GM21723 (cell line): ENCODE results near the gene CASQ1.

Experiments used
- ATAC-seq: cut with Tn5 transposase; IDR thresholded peaks from one replicate; pipeline ENCODE4 v1.9.1; 2021; ENCODE audit warnings: mild to moderate bottlenecking, moderate library complexity; ENCODE audit not compliant: unreplicated experiment

CASQ1 gene

GRCh38 chr1:160204526-160205241 is 14.3 kb downstream of the CASQ1 start:
- ATAC-seq, result peak; percentile 62

GRCh38 chr1:160205242-160206035 is 15.1 kb downstream of the CASQ1 start, which contains the start of gene PEA15:
Gene PEA15 (plus strand): TSS chr1:160205384. CDS start chr1:160211545, 6,161 bp downstream.
- peak; percentile 57 for ATAC-seq

DNA sequence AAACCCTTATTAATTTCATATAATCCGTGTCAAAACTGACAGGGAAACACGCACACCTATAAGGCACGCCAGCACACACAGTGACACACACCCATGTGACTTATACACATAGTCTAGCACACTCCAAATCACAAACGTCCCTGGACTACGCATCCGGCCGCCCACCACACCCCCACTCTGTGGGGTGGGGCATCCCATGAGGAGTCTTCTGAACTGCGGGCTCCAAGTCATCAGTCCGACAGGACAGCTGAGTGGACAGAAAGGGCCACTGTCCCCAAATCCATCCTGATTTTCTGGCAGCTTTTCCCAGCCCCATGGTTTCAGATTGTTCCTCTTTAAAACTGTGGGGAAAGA is 15.6 kb downstream of the CASQ1 start:
- peak; percentile 46 for ATAC-seq

DNA sequence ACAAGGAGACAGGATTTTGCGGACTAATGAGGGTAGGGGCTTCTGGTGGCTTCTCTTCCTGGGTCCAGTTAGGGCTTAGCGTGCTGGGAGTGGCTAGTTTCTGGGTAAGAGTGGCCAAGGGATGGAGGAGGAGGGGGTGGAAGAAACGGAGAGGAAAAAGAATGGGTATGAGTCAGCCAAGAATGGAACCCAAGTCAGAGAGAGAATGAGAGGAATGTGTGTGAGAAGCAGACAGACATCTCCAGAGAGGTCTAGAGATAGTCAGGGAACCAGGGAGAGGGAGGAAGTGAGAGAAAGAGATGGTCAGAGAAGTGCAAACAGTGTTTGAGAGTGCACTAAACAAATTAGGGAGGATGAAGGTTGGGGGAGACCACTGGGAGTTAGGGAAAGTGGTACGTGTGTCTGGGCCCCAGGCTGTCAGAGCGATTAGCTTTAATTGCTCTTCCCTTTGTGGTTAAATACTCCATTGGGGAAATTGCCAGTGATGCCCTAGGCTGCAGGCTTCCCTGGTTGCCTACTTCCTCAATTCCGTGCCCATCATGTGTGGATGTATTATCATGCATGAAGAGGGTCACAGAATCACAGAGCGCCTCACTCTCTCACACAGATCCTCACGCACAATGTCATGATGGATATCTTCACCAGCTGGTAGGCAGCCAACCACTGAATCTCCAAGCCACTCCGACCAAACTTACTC is 16.2 kb downstream of the CASQ1 start:
- ATAC-seq, result no peak

DNA sequence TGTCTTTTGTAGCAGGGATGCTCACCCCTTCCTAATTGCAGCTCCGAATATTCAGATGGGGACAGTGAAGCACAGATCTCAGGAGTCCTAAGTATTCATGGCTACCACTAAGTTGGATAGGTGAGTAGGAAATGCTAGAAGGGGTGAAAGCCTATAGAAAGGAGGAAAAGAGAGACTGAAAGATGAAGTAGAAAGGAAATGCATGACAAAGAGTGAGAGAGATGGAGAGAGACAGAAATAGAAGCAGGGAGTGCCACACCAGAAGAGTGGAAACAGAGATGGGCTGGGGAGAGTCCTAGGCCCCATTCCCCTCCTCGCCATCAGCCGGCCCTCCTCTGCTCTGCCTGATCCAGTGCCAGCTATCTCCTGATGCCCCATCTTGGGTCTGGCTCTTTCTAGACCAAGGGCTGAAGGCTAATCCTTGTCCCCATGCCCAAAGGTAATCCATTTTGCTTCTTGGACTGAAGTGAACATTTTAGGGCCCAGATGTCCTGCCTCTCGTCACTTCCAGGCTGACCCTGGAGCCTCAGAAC is 16.8 kb downstream of the CASQ1 start:
- no peak for ATAC-seq

DNA sequence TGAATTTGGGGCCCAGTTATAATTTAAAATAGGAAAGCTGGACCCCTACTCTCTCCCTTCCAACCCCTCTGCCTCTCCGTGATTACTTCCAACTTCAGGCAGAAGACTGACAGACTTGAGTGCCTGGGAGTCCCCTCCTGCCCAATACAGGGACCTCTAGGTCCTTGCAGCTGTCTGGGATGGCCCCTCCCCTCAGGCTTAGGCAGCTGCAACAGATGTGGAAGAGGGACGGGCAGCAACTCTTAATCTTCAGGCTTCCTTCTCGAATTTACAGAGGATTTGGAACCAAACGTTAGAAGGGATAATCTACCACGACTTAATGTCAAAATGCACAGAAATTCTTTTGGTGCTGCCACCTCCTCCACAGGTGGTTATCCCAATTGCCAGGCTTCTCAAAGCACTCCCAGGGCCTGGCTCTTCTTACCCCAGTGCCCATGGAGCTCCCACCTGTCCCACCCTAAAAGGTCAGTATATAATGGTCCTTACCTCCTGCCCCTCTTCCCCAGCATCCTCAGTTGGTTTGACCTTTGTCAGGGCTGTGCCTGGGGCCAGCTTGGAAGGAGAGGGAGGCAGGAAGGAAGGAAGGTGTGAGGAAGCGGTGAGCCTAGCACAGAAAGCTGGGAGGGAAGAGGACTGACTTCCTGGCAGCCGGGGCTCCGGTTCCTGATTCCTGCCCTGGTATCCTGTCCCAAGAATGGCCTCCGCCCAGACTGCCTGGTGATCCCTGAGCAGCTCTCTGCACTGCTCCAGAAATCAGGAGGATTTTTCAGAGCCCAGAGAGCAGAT is 17.6 kb downstream of the CASQ1 start:
- no peak for ATAC-seq

DNA sequence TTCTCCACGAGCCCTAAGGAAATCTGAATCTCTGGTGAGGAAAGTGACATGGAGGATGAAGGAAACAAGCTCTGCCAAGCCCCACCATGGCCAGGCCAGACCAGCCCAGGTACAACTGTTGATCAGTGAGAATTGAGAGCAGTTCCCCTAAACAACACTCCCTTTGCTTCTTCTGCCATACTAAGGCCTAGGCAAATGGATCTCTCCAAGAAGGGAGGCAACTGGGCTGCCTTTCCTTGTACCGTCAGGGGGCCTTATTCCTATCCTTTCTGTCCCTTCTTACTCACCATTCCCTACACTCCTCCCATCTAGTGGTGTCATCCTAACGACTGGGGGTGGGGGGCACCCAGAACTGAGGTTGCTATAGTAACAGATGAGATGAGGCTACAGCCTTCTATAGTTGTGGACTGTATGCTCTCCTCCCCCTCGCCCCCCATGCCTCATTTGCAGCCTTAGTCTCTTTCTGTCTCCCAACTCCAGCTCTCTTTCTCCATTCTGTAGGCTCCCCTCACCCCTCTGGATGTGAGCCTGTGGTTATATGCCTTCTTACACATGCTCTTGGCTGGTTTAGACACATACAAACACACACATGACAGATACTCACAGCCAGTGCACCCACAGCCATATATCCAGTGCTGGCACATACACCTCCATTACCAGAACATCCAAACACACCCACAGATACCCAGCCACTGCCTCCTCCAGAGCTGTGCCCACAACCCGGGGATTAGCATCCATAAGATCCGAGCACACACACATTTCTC is 18.4 kb downstream of the CASQ1 start:
- no peak for ATAC-seq

DNA sequence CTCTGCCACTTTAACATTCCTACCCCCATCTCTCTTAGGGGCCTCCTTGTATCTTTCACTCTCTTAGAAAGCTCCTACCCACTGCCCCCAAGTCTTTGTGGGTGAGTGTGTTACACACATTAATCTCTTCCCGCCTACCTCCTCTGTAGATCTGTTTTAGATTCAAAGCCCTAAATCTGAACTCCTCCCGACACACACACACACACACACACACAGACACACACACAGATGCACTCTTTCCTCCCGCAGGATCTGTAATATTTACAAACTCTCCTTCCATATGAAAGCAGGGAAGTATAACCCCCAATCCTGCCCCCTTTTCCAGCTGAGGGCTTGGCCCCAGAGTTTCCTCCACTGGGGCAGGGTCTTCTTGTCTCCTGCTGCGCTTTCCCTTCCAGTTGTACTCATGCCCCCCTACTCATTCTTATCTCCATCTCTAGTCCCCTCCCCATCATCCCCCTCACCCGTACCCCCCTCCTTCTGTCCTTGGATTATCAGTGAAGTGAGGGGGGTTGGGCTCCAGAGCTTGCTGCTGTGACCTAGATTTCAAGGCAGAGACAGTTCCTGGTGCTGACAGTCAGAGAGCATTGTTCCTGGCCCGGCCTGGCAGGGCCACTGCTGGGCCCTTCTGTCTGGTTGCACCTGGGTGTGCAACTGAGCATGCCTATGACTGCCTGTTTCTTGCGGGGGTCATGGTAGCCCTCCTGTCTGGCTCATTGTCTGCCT is 19.1 kb downstream of the CASQ1 start:
- no peak for ATAC-seq

DNA sequence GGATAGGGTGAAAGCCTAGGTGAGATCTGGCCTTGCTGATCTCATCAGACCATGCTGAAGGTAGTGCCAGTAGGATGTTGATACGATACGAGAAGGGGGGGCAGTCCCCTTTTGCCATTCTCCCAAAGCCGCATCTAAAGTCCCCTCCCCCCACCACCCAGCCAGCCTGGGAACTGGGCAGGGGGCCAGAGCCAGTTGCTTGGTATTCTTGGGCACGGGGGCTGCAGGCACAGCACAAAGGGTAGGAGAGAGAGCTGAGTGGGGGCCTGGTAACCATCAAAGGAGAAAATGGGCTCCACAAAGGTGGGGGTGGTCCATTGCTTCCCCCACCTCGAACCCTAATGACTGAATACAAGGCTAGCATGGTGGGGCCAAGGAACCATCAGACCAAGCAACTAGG is 20.2 kb downstream of the CASQ1 start:
- no peak for ATAC-seq

DNA sequence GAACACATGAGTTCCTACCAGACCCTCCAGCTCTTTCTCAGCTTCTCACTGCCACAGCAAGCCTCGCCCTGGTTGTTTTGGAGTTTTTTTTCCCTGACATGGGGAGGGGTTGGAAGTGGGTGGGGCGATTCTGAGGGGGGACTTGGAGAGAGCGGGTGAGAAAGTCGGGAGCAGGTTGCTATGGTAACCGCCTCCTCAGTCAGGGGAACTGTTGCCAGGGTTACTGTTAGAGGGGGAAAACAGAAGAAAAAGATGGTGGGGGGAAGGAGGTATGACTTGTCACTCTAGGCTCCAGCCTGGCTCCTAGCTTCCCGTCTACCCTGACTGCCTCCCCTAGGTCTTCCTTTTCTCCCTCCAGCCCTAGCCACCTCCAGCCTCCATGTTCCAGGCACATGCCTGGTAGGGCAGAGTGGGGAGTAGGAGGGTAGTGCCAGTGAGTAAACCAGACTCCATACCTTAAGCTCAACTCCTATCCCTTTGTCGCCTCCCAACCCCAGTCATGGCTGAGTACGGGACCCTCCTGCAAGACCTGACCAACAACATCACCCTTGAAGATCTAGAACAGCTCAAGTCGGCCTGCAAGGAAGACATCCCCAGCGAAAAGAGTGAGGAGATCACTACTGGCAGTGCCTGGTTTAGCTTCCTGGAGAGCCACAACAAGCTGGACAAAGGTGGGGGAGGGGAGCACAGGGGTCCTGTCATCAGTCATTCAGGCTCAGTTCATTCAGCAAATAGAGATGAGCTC is 20.8 kb downstream of the CASQ1 start:
- no peak for ATAC-seq

- ATAC-seq, result no peak
These were observed 24.2 kb downstream of the CASQ1 start for GRCh38 chr1:160214481-160215140.

DNA sequence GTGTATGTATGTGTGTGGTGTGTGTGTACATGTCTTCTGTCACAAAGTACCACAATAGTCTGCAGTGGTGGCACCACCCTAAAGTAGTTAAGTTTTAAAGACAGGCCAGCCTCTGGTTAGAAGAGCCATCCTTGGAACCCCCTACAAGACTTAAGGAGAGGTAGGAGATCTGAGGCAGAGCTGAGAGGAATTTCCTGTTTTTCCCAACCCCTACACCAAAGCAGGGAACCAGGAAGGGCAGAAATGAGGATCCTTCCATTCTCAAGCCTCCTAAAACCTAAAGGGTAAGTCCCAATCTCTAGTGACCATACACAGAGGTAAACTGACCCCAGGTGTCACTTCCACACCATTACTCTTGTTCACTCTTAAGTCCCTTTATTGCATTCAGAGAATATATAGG is 25.9 kb downstream of the CASQ1 start:
- no peak for ATAC-seq

DNA sequence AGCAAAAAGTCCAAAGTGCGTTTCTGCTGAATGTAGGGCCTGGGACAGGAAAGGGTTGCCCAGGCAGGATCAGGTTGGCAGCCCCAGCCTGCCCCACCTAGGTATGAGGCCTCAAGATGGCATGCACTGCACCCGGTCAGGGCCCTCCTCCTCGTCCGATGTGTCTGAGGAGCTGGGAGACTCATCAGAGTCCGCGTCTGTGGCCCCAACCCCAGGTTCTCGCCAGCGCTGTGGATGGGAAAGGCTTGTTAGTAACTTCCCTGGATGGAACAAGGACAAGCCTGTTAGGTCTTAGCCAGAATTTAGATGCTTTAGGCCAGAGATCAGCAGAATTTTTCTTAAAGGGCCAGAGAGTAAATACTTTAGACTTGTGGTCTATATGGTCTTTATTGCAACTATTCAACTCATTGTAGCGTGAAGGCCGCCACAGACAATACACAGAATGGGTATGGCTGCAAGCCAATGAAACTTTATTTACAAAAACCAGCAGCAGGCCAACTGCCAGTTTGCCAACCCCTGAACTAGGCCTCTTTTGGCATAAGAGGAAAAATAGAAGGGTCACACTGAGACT is 27.2 kb downstream of the CASQ1 start:
- no peak for ATAC-seq

DNA sequence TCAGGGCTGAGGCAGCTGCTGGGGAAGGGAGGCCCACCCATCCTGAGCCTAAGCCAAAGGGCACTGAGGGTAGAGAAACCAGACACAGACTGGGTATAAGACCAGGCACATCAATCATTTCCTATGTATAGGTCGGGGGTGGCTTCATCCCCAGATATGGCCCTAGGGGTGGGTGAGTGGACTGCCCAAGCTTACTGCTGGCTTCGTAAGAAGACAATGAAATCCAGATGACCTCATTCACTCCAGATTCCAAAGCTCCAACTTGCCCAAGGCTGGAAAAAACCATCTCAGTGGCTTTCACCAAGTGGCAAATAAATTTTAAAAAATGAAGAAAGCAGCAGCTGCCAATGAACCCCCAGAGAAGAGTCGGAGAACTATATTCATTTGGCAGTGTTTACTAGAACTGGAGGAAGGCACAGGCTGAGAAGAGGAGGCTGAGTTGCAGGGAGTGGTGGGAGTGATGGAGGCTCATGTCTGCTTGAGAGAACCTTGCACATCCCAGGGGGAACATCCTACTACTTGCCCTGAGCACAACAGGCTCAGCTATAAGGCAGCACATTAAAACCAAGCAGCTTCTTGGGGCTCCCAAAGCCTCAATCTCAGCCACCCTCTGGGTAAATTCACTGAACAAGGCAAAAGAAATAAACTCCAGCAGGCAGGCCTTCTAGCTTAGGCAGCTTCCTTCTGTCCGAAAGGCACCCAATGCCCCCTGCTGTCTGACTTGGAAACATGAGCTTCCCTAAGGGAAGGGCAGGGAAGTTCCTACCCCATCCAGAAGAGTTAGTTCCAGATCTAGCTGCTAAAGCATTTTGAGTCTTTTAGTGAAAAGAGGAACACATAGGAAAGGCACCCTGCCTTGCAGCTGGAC is 28.9 kb downstream of the CASQ1 start:
- ATAC-seq, result no peak

GRCh38 chr1:160220301-160220700 is 29.9 kb downstream of the CASQ1 start:
- ATAC-seq, result no peak

DNA sequence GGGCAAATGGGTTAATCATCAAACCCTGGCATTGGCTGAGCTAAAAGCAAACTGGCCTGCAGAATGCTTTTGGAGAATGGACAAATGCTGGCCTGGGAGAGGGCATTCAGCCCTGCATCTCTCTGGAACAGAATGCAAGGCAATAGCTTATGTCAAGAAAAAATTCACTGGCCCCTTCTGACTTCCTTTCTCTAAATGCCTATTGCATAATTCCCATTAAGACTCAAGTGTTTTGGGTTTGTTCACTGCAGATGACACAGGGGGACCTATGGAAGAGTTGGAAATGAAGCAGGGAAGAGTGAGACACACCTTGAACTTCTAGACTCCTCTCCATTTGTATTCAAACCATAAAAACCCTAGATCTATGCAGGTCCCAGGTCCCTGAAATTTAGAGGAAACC is 30.7 kb downstream of the CASQ1 start:
- ATAC-seq, result no peak

DNA sequence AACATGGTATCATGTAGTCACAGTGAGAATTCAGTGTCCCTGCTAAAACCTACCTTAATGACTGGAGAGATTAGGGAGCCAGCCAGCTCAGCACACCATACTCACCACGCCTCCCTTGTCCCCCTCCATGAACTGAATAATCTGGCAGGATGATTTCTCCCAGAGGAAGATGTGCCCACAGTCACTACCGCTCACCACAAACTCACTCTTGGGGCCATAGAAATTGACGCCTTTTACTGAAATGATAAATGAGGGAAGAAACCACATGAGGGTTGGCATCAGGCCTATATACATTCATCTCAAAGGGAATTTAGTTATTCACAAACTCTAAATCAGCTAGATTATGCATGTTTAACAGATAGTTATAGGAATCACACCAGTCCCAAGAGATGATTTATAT is 32.2 kb downstream of the CASQ1 start:
- ATAC-seq, result no peak
